Fibroblast of skin of left quadriceps (primary cell): Measurements from ENCODE around the gene GTPBP6.
"Not testable (repeated sequence)": the region's sequence is repeated elsewhere in the genome, so short reads cannot be mapped to it uniquely, and the experiment has no call there.

Experiments
- DNase-seq, 2 experiments: peaks; one replicate each; pipeline ENCODE4 v3.0.0-alpha.2; 2013; ENCODE audit warnings: low read depth in 2 of 2

Gene GTPBP6

GRCh38 chrX:265502-265901 is 53.1 kb downstream of the GTPBP6 start:
- no peak for DNase-seq

- DNase-seq, result peak in 1 of 2 experiments; percentile 15
Observed at GRCh38 chrX:264634-265455, 53.8 kb downstream of the GTPBP6 start.

GRCh38 chrX:264006-264405 is 54.6 kb downstream of the GTPBP6 start:
- DNase-seq, result not testable (repeated sequence)

GRCh38 chrX:262381-262909 is 56.2 kb downstream of the GTPBP6 start:
- no peak for DNase-seq

- no peak for DNase-seq
Observed at GRCh38 chrX:261919-262352, 56.7 kb downstream of the GTPBP6 start.

GRCh38 chrX:261167-261918 is 57.3 kb downstream of the GTPBP6 start:
- DNase-seq, result peak in 1 of 2 experiments; percentile 14

GRCh38 chrX:259692-260355 is 58.8 kb downstream of the GTPBP6 start:
- no peak for DNase-seq

- DNase-seq, result no peak
Observed at GRCh38 chrX:258291-259040, 60.1 kb downstream of the GTPBP6 start.

- DNase-seq, result no peak
Observed at GRCh38 chrX:257681-258289, 60.8 kb downstream of the GTPBP6 start.

- not testable (repeated sequence) for DNase-seq
Observed at GRCh38 chrX:257054-257453, 61.5 kb downstream of the GTPBP6 start.

- DNase-seq, result no peak
Observed at GRCh38 chrX:255923-256331, 62.7 kb downstream of the GTPBP6 start.
